Skin of body (tissue), 2 donors: ENCODE measurements around the gene DAB1. TPM values are rescaled to one million over a fixed set of nuclear protein-coding genes. Genes with fewer than 3 reads are reported as not detected.

Experiments
- DNase-seq: peaks from one replicate; lab custom pipeline; 2025; lab: John Stamatoyannopoulos, UW
- total RNA-seq: library from RNA; depleted of rRNA; stranded (reverse); fragments of >200 nt; gene quantifications from one replicate; pipeline ENCODE4 v1.2.3, GENCODE V29; 2014

The DAB1 gene
- total RNA-seq, 1 donor from 2014 or later: 1.4 TPM

- DNase-seq: no peak
Measured at GRCh38 chr1:57167997-57168396, 255.9 kb downstream of the DAB1 start.

GRCh38 chr1:57165546-57165945 is 258.3 kb downstream of the DAB1 start:
- no peak for DNase-seq

- no peak for DNase-seq
Measured at GRCh38 chr1:57164584-57164983, 259.3 kb downstream of the DAB1 start.

- no peak for DNase-seq
Measured at GRCh38 chr1:57163789-57164188, 260.1 kb downstream of the DAB1 start.

GRCh38 chr1:57163325-57163724 is 260.5 kb downstream of the DAB1 start:
- DNase-seq: no peak

- no peak for DNase-seq
Measured at GRCh38 chr1:57162607-57163261, 261.1 kb downstream of the DAB1 start.

GRCh38 chr1:57160594-57160993 is 263.3 kb downstream of the DAB1 start:
- no peak for DNase-seq

- no peak for DNase-seq
Measured at GRCh38 chr1:57158604-57158998, 265.3 kb downstream of the DAB1 start.

GRCh38 chr1:57157818-57158603 is 265.8 kb downstream of the DAB1 start:
- no peak for DNase-seq

GRCh38 chr1:57156907-57157306 is 267.0 kb downstream of the DAB1 start:
- DNase-seq: no peak

- DNase-seq: no peak
Measured at GRCh38 chr1:57146100-57146499, 277.8 kb downstream of the DAB1 start.

GRCh38 chr1:57142999-57143398 is 280.9 kb downstream of the DAB1 start:
- no peak for DNase-seq

- no peak for DNase-seq
Measured at GRCh38 chr1:57142169-57142568, 281.7 kb downstream of the DAB1 start.

GRCh38 chr1:57138432-57139078 is 285.3 kb downstream of the DAB1 start:
- no peak for DNase-seq

- no peak for DNase-seq
Measured at GRCh38 chr1:57137980-57138379, 285.9 kb downstream of the DAB1 start.

GRCh38 chr1:57134803-57135202 is 289.1 kb downstream of the DAB1 start:
- no peak for DNase-seq

GRCh38 chr1:57133686-57134085 is 290.2 kb downstream of the DAB1 start:
- no peak for DNase-seq

- DNase-seq: no peak
Measured at GRCh38 chr1:57132993-57133622, 290.8 kb downstream of the DAB1 start.

GRCh38 chr1:57131701-57132394 is 292.0 kb downstream of the DAB1 start:
- DNase-seq: no peak

GRCh38 chr1:57131257-57131656 is 292.6 kb downstream of the DAB1 start:
- no peak for DNase-seq

GRCh38 chr1:57129865-57130264 is 294.0 kb downstream of the DAB1 start:
- DNase-seq: no peak
